ENCODE measurements around the gene CYP4A22.
"Not testable (repeated sequence)": the region's sequence is repeated elsewhere in the genome, so short reads cannot be mapped to it uniquely, and the experiment has no call there.

CYP4A22 gene

GRCh38 chr1:47187231-47187925 lies 50.1 kb downstream of the CYP4A22 start:
- no peaks in the 10 kb centered on the region for H3K9me3 Mint-ChIP-seq
- no peak overlapping the region for H3K27ac Mint-ChIP-seq
- no peaks in the 10 kb centered on the region for H3K27me3 Mint-ChIP-seq (ENCODE audit: low read depth)
- no peak overlapping the region for H3K4me3 Mint-ChIP-seq
- no peaks in the 10 kb centered on the region for H3K4me1 Mint-ChIP-seq (ENCODE audit: low read depth)
- no peaks in the 10 kb centered on the region for H3K36me3 Mint-ChIP-seq (ENCODE audit: low read depth)

GRCh38 chr1:47187926-47188250 lies 50.6 kb downstream of the CYP4A22 start:
- Mint-ChIP-seq H3K4me3 (no peak overlapping the region), H3K27ac (no peak overlapping the region), H3K36me3 (ENCODE audit: low read depth) (no peaks in the 10 kb centered on the region), H3K9me3 (no peaks in the 10 kb centered on the region), H3K4me1 (ENCODE audit: low read depth) (no peaks in the 10 kb centered on the region), H3K27me3 (ENCODE audit: low read depth) (no peaks in the 10 kb centered on the region)

- H3K27me3 Mint-ChIP-seq (ENCODE audit: low read depth), result peaks cover 4% of the 10 kb centered on the region
- H3K9me3 Mint-ChIP-seq, result no peaks in the 10 kb centered on the region
- no peaks in the 10 kb centered on the region for H3K36me3 Mint-ChIP-seq (ENCODE audit: low read depth)
- peaks cover 2% of the 10 kb centered on the region for H3K4me1 Mint-ChIP-seq (ENCODE audit: low read depth)
- H3K27ac Mint-ChIP-seq, result no peak overlapping the region
- no peak overlapping the region for H3K4me3 Mint-ChIP-seq
These were observed 51.8 kb downstream of the CYP4A22 start for GRCh38 chr1:47188791-47189785.

GRCh38 chr1:47189844-47190508 lies 52.7 kb downstream of the CYP4A22 start, which contains the start of gene PDZK1IP1:
Gene PDZK1IP1 (minus strand): TSS chr1:47190036. CDS start chr1:47189932, 104 bp downstream.
- Mint-ChIP-seq H3K4me3 (no peak within 1 kb of the TSS), H3K27me3 (ENCODE audit: low read depth) (peaks cover 5% of the 10 kb centered on the region), H3K9me3 (no peaks in the 10 kb centered on the region), H3K27ac (no peak within 1 kb of the TSS), H3K36me3 (ENCODE audit: low read depth) (no peaks in the 10 kb centered on the region), H3K4me1 (ENCODE audit: low read depth) (peaks cover 2% of the 10 kb centered on the region)

GRCh38 chr1:47190509-47190855 lies 53.2 kb downstream of the CYP4A22 start:
- Mint-ChIP-seq H3K4me1 (ENCODE audit: low read depth) (peaks cover 2% of the 10 kb centered on the region), H3K36me3 (ENCODE audit: low read depth) (no peaks in the 10 kb centered on the region), H3K27ac (no peak overlapping the region), H3K27me3 (ENCODE audit: low read depth) (peaks cover 5% of the 10 kb centered on the region), H3K9me3 (no peaks in the 10 kb centered on the region), H3K4me3 (no peak overlapping the region)

- H3K9me3 Mint-ChIP-seq, result no peaks in the 10 kb centered on the region
- H3K27ac Mint-ChIP-seq, result no peak overlapping the region
- no peak overlapping the region for H3K4me3 Mint-ChIP-seq
- peaks cover 2% of the 10 kb centered on the region for H3K4me1 Mint-ChIP-seq (ENCODE audit: low read depth)
- no peaks in the 10 kb centered on the region for H3K36me3 Mint-ChIP-seq (ENCODE audit: low read depth)
- peaks cover 5% of the 10 kb centered on the region for H3K27me3 Mint-ChIP-seq (ENCODE audit: low read depth)
These were observed 53.6 kb downstream of the CYP4A22 start for GRCh38 chr1:47190857-47191256.

- H3K4me1 Mint-ChIP-seq (ENCODE audit: low read depth), result peaks cover 2% of the 10 kb centered on the region
- H3K27ac Mint-ChIP-seq, result no peak overlapping the region
- no peaks in the 10 kb centered on the region for H3K9me3 Mint-ChIP-seq
- H3K36me3 Mint-ChIP-seq (ENCODE audit: low read depth), result no peaks in the 10 kb centered on the region
- peaks cover 5% of the 10 kb centered on the region for H3K27me3 Mint-ChIP-seq (ENCODE audit: low read depth)
- H3K4me3 Mint-ChIP-seq, result no peak overlapping the region
These were observed 54.8 kb downstream of the CYP4A22 start for GRCh38 chr1:47191940-47192457.

- H3K4me1 Mint-ChIP-seq (ENCODE audit: low read depth), result peaks cover 2% of the 10 kb centered on the region
- H3K36me3 Mint-ChIP-seq (ENCODE audit: low read depth), result no peaks in the 10 kb centered on the region
- no peaks in the 10 kb centered on the region for H3K9me3 Mint-ChIP-seq
- H3K27ac Mint-ChIP-seq, result no peak overlapping the region
- H3K27me3 Mint-ChIP-seq (ENCODE audit: low read depth), result peaks cover 5% of the 10 kb centered on the region
- H3K4me3 Mint-ChIP-seq, result no peak overlapping the region
These were observed 55.5 kb downstream of the CYP4A22 start for GRCh38 chr1:47192458-47193384.

GRCh38 chr1:47193496-47193895 lies 56.3 kb downstream of the CYP4A22 start:
- not testable (repeated sequence) for H3K9me3 Mint-ChIP-seq; H3K27me3 Mint-ChIP-seq (ENCODE audit: low read depth); H3K4me3 Mint-ChIP-seq; H3K4me1 Mint-ChIP-seq (ENCODE audit: low read depth); H3K36me3 Mint-ChIP-seq (ENCODE audit: low read depth); H3K27ac Mint-ChIP-seq

- no peak overlapping the region for H3K27ac Mint-ChIP-seq
- peaks cover 12% of the 10 kb centered on the region for H3K27me3 Mint-ChIP-seq (ENCODE audit: low read depth)
- H3K9me3 Mint-ChIP-seq, result no peaks in the 10 kb centered on the region
- H3K4me1 Mint-ChIP-seq (ENCODE audit: low read depth), result peaks cover 2% of the 10 kb centered on the region
- H3K36me3 Mint-ChIP-seq (ENCODE audit: low read depth), result no peaks in the 10 kb centered on the region
- H3K4me3 Mint-ChIP-seq, result no peak overlapping the region
These were observed 57.1 kb downstream of the CYP4A22 start for GRCh38 chr1:47194311-47194710.

GRCh38 chr1:47195981-47196380 lies 58.7 kb downstream of the CYP4A22 start:
- H3K27ac Mint-ChIP-seq; H3K9me3 Mint-ChIP-seq; H3K4me3 Mint-ChIP-seq; H3K36me3 Mint-ChIP-seq (ENCODE audit: low read depth); H3K4me1 Mint-ChIP-seq (ENCODE audit: low read depth): not testable (repeated sequence)
- H3K27me3 Mint-ChIP-seq (ENCODE audit: low read depth), result peaks cover 22% of the 10 kb centered on the region

- Mint-ChIP-seq H3K9me3 (no peaks in the 10 kb centered on the region), H3K27me3 (ENCODE audit: low read depth) (peaks cover 28% of the 10 kb centered on the region), H3K36me3 (ENCODE audit: low read depth) (no peaks in the 10 kb centered on the region)
These were observed 59.4 kb downstream of the CYP4A22 start for GRCh38 chr1:47196622-47197021.

GRCh38 chr1:47198214-47198613 lies 61.0 kb downstream of the CYP4A22 start:
- H3K9me3 Mint-ChIP-seq, result no peaks in the 10 kb centered on the region
- no peak overlapping the region for H3K27ac Mint-ChIP-seq
- H3K4me1 Mint-ChIP-seq (ENCODE audit: low read depth), result no peaks in the 10 kb centered on the region
- H3K4me3 Mint-ChIP-seq, result no peak overlapping the region
- peaks cover 31% of the 10 kb centered on the region for H3K27me3 Mint-ChIP-seq (ENCODE audit: low read depth)
- H3K36me3 Mint-ChIP-seq (ENCODE audit: low read depth), result no peaks in the 10 kb centered on the region

More at GRCh38 chr1:47196622-47197021, 59.4 kb downstream of the CYP4A22 start:
- Mint-ChIP-seq H3K4me3 (no peak overlapping the region), H3K27ac (no peak overlapping the region), H3K4me1 (ENCODE audit: low read depth) (peaks cover 2% of the 10 kb centered on the region)
